ENCODE data around the gene KCNT1.

- no peak for TF ChIP-seq POLR2A (IDR thresholded peaks at IDR 0.05)
- no peak for TF ChIP-seq CTCF (IDR thresholded peaks at IDR 0.05)
These were observed 42.5 kb downstream of the KCNT1 start for GRCh38 chr9:135744333-135745070.

Measured in vagina (tissue), 2 donors.